ENCODE data around the gene FBXO48. TPM values are rescaled to one million over a fixed set of nuclear protein-coding genes. Genes with fewer than 3 reads are reported as not detected.

Gene FBXO48
- total and polyA plus RNA-seq, 10 of the 15 experiments (the other 5 are each of a cell fraction or from before 2014, with no cell fraction given): 0.56 to 2.3 (median 1.2) TPM

DNA sequence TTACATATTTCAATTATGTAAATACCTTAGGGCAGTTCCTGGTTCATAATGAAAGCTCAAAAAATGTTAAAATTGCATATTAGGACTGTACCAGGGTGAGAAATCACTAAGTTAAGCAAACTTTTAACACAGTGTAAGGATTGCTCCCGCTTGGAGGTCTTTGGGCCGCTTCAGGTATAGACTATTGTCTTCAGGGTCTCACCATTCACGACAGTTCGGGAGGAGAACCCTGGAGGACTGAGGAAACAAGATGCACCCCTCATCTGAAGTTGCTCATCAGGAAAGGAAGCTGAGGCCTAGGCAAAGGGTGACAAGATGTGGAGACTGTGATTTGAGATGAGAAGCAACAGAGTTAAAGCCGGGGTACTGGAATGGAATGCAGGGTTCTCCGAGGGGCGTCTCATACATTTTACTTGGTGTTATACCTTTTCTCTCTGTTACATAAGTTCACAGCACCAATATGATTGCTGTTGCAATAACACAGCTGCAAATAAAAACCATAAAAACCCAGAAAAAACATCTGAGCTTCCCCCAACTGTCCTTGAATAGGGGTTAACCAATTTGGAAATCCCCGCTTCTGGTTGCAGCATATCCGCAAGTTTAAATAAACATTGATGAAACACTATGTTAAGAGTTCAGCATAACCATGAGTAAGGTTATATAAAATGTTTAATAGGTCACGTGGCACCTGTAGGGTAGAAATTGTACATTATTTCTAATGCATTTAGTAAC is 40.1 kb downstream of the FBXO48 start (continued):
- TF ChIP-seq TBL1XR1 (IDR thresholded peaks at IDR 0.05; ENCODE audit: low read depth, low read length) (no peak; the same call in 1 of the 2 replicates), POLR2A (IDR thresholded peaks at IDR 0.05; ENCODE audit: low read depth, low read length) (no peak), IRF4 (IDR thresholded peaks at IDR 0.05; ENCODE audit: low read depth, low read length) (no peak), SMAD5 (IDR thresholded peaks at IDR 0.05; ENCODE audit: low read depth) (no peak), ZBED1 (IDR thresholded peaks at IDR 0.05; ENCODE audit: borderline replicate concordance) (no peak), DPF2 (IDR thresholded peaks at IDR 0.05) (no peak), HDAC6 (IDR thresholded peaks at IDR 0.05; ENCODE audit: unreplicated experiment) (no peak), LARP7 (IDR thresholded peaks at IDR 0.05) (no peak), SUPT20H (IDR thresholded peaks at IDR 0.05; ENCODE audit: borderline replicate concordance, control insufficient read depth, low read depth, low read length) (no peak), ESRRA (IDR thresholded peaks at IDR 0.05; ENCODE audit: low read length) (peak; percentile 95), ZZZ3 (IDR thresholded peaks at IDR 0.05; ENCODE audit: control insufficient read depth, insufficient read length, low read depth) (no peak), CHD1 (IDR thresholded peaks at IDR 0.05; ENCODE audit: low read depth, low read length) (no peak), BCL11A (IDR thresholded peaks at IDR 0.05; ENCODE audit: low read depth, low read length) (peak; percentile 59), ASH2L (IDR thresholded peaks at IDR 0.05; ENCODE audit: borderline replicate concordance, low read depth) (0 out of 2 replicates have a peak, but pooled peaks have one; percentile 63), JUNB (IDR thresholded peaks at IDR 0.05) (no peak), EED (IDR thresholded peaks at IDR 0.05; ENCODE audit: low read depth) (peak; percentile 29; the same call in 1 of the 2 replicates), HDGF (IDR thresholded peaks at IDR 0.05) (no peak), ZNF274 (IDR thresholded peaks at IDR 0.05; ENCODE audit: insufficient read depth, insufficient read length) (no peak), ETV6 (conservative IDR thresholded peaks at IDR 0.05 in 1 of 2, IDR thresholded peaks at IDR 0.05 in 1 of 2; ENCODE audit: borderline replicate concordance in 1 of 2, low read depth in 1 of 2) (no peak)
- TF ChIP-seq, protein P1, sequence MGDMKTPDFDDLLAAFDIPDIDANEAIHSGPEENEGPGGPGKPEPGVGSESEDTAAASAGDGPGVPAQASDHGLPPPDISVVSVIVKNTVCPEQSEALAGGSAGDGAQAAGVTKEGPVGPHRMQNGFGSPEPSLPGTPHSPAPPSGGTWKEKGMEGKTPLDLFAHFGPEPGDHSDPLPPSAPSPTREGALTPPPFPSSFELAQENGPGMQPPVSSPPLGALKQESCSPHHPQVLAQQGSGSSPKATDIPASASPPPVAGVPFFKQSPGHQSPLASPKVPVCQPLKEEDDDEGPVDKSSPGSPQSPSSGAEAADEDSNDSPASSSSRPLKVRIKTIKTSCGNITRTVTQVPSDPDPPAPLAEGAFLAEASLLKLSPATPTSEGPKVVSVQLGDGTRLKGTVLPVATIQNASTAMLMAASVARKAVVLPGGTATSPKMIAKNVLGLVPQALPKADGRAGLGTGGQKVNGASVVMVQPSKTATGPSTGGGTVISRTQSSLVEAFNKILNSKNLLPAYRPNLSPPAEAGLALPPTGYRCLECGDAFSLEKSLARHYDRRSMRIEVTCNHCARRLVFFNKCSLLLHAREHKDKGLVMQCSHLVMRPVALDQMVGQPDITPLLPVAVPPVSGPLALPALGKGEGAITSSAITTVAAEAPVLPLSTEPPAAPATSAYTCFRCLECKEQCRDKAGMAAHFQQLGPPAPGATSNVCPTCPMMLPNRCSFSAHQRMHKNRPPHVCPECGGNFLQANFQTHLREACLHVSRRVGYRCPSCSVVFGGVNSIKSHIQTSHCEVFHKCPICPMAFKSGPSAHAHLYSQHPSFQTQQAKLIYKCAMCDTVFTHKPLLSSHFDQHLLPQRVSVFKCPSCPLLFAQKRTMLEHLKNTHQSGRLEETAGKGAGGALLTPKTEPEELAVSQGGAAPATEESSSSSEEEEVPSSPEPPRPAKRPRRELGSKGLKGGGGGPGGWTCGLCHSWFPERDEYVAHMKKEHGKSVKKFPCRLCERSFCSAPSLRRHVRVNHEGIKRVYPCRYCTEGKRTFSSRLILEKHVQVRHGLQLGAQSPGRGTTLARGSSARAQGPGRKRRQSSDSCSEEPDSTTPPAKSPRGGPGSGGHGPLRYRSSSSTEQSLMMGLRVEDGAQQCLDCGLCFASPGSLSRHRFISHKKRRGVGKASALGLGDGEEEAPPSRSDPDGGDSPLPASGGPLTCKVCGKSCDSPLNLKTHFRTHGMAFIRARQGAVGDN (IDR thresholded peaks at IDR 0.05): no peak
- TF ChIP-seq, protein P2, sequence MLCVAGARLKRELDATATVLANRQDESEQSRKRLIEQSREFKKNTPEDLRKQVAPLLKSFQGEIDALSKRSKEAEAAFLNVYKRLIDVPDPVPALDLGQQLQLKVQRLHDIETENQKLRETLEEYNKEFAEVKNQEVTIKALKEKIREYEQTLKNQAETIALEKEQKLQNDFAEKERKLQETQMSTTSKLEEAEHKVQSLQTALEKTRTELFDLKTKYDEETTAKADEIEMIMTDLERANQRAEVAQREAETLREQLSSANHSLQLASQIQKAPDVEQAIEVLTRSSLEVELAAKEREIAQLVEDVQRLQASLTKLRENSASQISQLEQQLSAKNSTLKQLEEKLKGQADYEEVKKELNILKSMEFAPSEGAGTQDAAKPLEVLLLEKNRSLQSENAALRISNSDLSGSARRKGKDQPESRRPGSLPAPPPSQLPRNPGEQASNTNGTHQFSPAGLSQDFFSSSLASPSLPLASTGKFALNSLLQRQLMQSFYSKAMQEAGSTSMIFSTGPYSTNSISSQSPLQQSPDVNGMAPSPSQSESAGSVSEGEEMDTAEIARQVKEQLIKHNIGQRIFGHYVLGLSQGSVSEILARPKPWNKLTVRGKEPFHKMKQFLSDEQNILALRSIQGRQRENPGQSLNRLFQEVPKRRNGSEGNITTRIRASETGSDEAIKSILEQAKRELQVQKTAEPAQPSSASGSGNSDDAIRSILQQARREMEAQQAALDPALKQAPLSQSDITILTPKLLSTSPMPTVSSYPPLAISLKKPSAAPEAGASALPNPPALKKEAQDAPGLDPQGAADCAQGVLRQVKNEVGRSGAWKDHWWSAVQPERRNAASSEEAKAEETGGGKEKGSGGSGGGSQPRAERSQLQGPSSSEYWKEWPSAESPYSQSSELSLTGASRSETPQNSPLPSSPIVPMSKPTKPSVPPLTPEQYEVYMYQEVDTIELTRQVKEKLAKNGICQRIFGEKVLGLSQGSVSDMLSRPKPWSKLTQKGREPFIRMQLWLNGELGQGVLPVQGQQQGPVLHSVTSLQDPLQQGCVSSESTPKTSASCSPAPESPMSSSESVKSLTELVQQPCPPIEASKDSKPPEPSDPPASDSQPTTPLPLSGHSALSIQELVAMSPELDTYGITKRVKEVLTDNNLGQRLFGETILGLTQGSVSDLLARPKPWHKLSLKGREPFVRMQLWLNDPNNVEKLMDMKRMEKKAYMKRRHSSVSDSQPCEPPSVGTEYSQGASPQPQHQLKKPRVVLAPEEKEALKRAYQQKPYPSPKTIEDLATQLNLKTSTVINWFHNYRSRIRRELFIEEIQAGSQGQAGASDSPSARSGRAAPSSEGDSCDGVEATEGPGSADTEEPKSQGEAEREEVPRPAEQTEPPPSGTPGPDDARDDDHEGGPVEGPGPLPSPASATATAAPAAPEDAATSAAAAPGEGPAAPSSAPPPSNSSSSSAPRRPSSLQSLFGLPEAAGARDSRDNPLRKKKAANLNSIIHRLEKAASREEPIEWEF (IDR thresholded peaks at IDR 0.05; ENCODE audit: insufficient replicate concordance, low read depth, low read length): no peak
